MCF 10A (cell line): ENCODE measurements around the gene HAT1. TPM values are rescaled to one million over a fixed set of nuclear protein-coding genes. Genes with fewer than 3 reads are reported as not detected.

ENCODE experiments used
- BruUV-seq: library from RNA; stranded (reverse); fragments of 400-500 nt; replicated peaks from 2 replicates; lab custom pipeline; 2021; lab: Mats Ljungman, UMichigan
- CTCF ChIA-PET: fragments of 300-600 bp; sonication (Branson Sonifier 250); formaldehyde crosslinking; extraction: SDS; loops from one replicate; lab custom pipeline; 2021; ENCODE audit warnings: antibody characterized with exemption, inconsistent platforms; lab: Yijun Ruan, JAX
- POLR2A ChIA-PET: fragments of 300-600, 350-650 bp; sonication (Branson Sonifier 250); formaldehyde crosslinking; extraction: SDS; loops from one replicate; lab custom pipeline; 2020; ENCODE audit warnings: antibody characterized with exemption, inconsistent platforms; lab: Yijun Ruan, JAX
- DNase-seq: peaks from one replicate; pipeline ENCODE4 v3.0.0-alpha.2; 2018; ENCODE audit not compliant: unreplicated experiment
- H3K27ac Mint-ChIP-seq: one replicate; pipeline ENCODE4 v1.8.0; 2022; ENCODE audit warnings: mild to moderate bottlenecking, low read depth, mixed read lengths; ENCODE audit not compliant: unreplicated experiment
- H3K27me3 Mint-ChIP-seq: one replicate; pipeline ENCODE4 v1.8.0; 2022; ENCODE audit warnings: mixed read lengths; ENCODE audit not compliant: insufficient read depth, unreplicated experiment
- H3K36me3 Mint-ChIP-seq: one replicate; pipeline ENCODE4 v1.8.0; 2022; ENCODE audit warnings: mild to moderate bottlenecking, moderate library complexity, mixed read lengths; ENCODE audit not compliant: insufficient read depth, unreplicated experiment
- H3K4me1 Mint-ChIP-seq: one replicate; pipeline ENCODE4 v1.8.0; 2022; ENCODE audit warnings: mixed read lengths; ENCODE audit not compliant: insufficient read depth, unreplicated experiment
- H3K4me3 Mint-ChIP-seq: one replicate; pipeline ENCODE4 v1.8.0; 2022; ENCODE audit warnings: mild to moderate bottlenecking, moderate library complexity, mixed read lengths; ENCODE audit not compliant: unreplicated experiment
- H3K9me3 Mint-ChIP-seq: one replicate; pipeline ENCODE4 v1.8.0; 2022; ENCODE audit warnings: mixed read lengths; ENCODE audit not compliant: unreplicated experiment
- intact Hi-C: fragments of 100-400 bp; cut with micrococcal nuclease; formaldehyde crosslinking; loops from 2 replicates; pipeline ENCODE4 v1.14.1; 2022
- total RNA-seq: library from RNA; stranded (reverse); gene quantifications from 2 replicates; pipeline ENCODE4 v1.2.3, GENCODE V29; 2022
- TF ChIP-seq, protein P1 (sequence below): fragments of 200-600 bp; IDR thresholded peaks from one replicate; pipeline ENCODE4 v1.8.0; 2022; ENCODE audit warnings: antibody characterized with exemption, mild to moderate bottlenecking; ENCODE audit not compliant: unreplicated experiment

HAT1 gene
- total RNA-seq, 1 experiment from 2014 or later, result 40.7 TPM

DNA sequence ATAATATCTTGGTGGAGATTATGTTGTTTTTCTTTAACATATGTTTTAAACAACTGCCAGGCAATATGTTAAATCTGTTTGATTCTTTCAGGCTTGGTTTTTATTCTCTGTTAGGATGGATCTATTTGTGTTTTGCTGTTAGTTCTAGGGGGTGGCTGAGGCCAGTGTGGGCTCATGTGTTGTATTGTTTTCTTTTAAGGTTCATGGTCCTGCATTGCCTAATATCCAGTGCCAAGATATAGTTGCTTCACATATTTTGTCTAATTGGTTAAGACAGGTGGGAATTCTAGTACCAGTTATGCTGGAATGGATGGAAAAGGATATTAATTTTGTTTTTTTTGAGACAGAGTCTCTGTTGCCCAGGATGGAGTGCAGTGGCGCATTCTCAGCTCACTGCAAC, 85.1 kb downstream of the HAT1 start:
- H3K27ac Mint-ChIP-seq, result no peak overlapping the region
- ChIA-PET POLR2A (interaction anchor here (0.8 to 3.2 kb wide), 3 partner anchors 8 to 113 kb away, joined by 3 to 15 read pairs (median 4); partner anchors contain the start of genes METAP1D and SLC25A12), CTCF (no interaction called here)
- intact Hi-C loops, result no loop called here
- H3K36me3 Mint-ChIP-seq, result no peaks in the 10 kb centered on the region
- no peaks in the 10 kb centered on the region for H3K27me3 Mint-ChIP-seq
- peaks cover 24% of the 10 kb centered on the region for H3K4me1 Mint-ChIP-seq
- no peak overlapping the region for H3K4me3 Mint-ChIP-seq
- TF ChIP-seq, protein P1, sequence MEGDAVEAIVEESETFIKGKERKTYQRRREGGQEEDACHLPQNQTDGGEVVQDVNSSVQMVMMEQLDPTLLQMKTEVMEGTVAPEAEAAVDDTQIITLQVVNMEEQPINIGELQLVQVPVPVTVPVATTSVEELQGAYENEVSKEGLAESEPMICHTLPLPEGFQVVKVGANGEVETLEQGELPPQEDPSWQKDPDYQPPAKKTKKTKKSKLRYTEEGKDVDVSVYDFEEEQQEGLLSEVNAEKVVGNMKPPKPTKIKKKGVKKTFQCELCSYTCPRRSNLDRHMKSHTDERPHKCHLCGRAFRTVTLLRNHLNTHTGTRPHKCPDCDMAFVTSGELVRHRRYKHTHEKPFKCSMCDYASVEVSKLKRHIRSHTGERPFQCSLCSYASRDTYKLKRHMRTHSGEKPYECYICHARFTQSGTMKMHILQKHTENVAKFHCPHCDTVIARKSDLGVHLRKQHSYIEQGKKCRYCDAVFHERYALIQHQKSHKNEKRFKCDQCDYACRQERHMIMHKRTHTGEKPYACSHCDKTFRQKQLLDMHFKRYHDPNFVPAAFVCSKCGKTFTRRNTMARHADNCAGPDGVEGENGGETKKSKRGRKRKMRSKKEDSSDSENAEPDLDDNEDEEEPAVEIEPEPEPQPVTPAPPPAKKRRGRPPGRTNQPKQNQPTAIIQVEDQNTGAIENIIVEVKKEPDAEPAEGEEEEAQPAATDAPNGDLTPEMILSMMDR, result no peak
- DNase-seq, result no peak
- no peaks in the 10 kb centered on the region for H3K9me3 Mint-ChIP-seq
- BruUV-seq, result no TSS peak

- Mint-ChIP-seq H3K4me1 (peaks cover 30% of the 10 kb centered on the region), H3K27me3 (no peaks in the 10 kb centered on the region), H3K9me3 (no peaks in the 10 kb centered on the region), H3K4me3 (no peak overlapping the region), H3K27ac (no peak overlapping the region), H3K36me3 (no peaks in the 10 kb centered on the region)
- ChIA-PET CTCF (interaction anchor here (0.8 to 0.9 kb wide), 3 partner anchors 63 to 411 kb away, joined by 3 to 4 read pairs (median 4); no protein-coding TSS in a partner anchor), POLR2A (interaction anchor here (0.6 to 3.2 kb wide), 5 partner anchors 10 to 225 kb away, joined by 3 to 15 read pairs (median 3); partner anchors contain the start of gene METAP1D)
- TF ChIP-seq, protein P1, result no peak
- intact Hi-C loops, result no loop called here
- no TSS peak for BruUV-seq
- no peak for DNase-seq
Observed at GRCh38 chr2:172009823-172010222, 87.6 kb downstream of the HAT1 start.

- no peaks in the 10 kb centered on the region for H3K27me3 Mint-ChIP-seq
- no peak overlapping the region for H3K27ac Mint-ChIP-seq
- H3K4me1 Mint-ChIP-seq, result peaks cover 30% of the 10 kb centered on the region
- TF ChIP-seq, protein P1, result no peak
- ChIA-PET CTCF (no interaction called here), POLR2A (interaction anchor here (0.6 to 1.0 kb wide), 2 partner anchors 25 to 38 kb away, joined by 3 read pairs; no protein-coding TSS in a partner anchor)
- no TSS peak for BruUV-seq
- no peaks in the 10 kb centered on the region for H3K9me3 Mint-ChIP-seq
- no peaks in the 10 kb centered on the region for H3K36me3 Mint-ChIP-seq
- DNase-seq, result no peak
- no peak overlapping the region for H3K4me3 Mint-ChIP-seq
- intact Hi-C loops, result no loop called here
Observed at GRCh38 chr2:172011812-172012575, 89.7 kb downstream of the HAT1 start.

DNA sequence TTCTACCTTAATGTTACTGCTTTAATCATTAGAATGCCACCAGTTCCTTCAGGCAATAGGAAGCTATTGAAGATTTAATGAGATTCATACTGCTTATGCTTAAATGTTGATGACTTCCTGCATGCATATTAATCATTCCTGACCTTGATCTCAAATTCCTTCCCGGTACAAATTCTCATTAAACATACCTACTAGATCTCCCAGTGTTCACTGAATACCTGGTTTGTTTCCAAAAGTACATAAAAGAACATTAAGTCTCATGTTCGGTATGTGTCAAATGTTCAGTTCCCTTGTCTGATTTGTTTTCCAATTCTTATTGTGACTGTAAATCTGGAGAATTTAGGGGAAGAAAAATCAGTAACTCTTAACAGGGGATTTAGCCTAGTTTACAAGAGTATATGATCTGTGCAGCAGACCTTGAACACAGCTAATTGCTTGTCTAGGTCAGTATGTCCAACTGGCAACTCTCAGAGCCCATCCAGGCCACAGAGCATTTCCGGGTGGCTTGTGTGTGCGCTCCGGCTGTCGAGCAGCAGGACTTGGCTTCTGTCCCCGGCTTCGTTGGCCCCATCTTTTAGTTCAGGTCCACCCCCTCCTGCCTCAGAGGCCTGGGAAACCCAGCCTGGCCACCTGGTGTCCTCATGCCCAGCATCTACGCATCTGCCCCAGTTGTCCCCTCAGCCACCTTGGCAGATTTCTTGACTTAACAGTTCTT, 90.6 kb downstream of the HAT1 start:
- Mint-ChIP-seq H3K36me3 (no peaks in the 10 kb centered on the region), H3K4me3 (no peak overlapping the region), H3K4me1 (peaks cover 25% of the 10 kb centered on the region), H3K27ac (no peak overlapping the region), H3K27me3 (no peaks in the 10 kb centered on the region), H3K9me3 (no peaks in the 10 kb centered on the region)
- ChIA-PET CTCF (no interaction called here), POLR2A (interaction anchor here (0.7 to 1.0 kb wide), 2 partner anchors 24 to 52 kb away, joined by 3 read pairs; no protein-coding TSS in a partner anchor)
- intact Hi-C loops, result no loop called here
- BruUV-seq, result no TSS peak
- TF ChIP-seq, protein P1, result no peak
- DNase-seq, result no peak
